ENCODE data around the gene BLACAT1. TPM values are rescaled to one million over a fixed set of nuclear protein-coding genes. Genes with fewer than 3 reads are reported as not detected.
"Not testable (repeated sequence)": the region's sequence is repeated elsewhere in the genome, so short reads cannot be mapped to it uniquely, and the experiment has no call there.

The BLACAT1 gene
- total and polyA plus RNA-seq, 12 donors: 0.03 to 0.08 (median 0.06) TPM; not detected in 8

GRCh38 chr1:205437570-205437969, 18.3 kb downstream of the BLACAT1 start:
- H3K9me3 ChIP-seq (replicated peaks in 1 of 3): no peaks in the 10 kb centered on the region
- DNase-seq: no peak
- intact Hi-C loops (cut with DNase I): loop anchor here in 1 of 2 donors (10.0 kb wide), 1 partner anchor 163 kb away; no protein-coding TSS in a partner anchor
- no peaks in the 10 kb centered on the region for H3K36me3 ChIP-seq (replicated peaks in 1 of 2)
- no peaks in the 10 kb centered on the region for H3K27me3 ChIP-seq
- H3K4me1 ChIP-seq (replicated peaks in 1 of 2): peaks cover 0 to 23% of the 10 kb centered on the region in 2 donors
- H3K4me3 ChIP-seq: no peak overlapping the region
- TF ChIP-seq POLR2A (IDR thresholded peaks at IDR 0.05) (no peak), CTCF (IDR thresholded peaks at IDR 0.05) (no peak)
- H3K27ac ChIP-seq: no peak overlapping the region
- WGBS, 4 donors: 76 to 90% (median 89%) methylated on average over 2 of the region's 2 CpGs

GRCh38 chr1:205436776-205437410, 19.0 kb downstream of the BLACAT1 start:
- Histone ChIP-seq H3K27me3 (no peaks in the 10 kb centered on the region), H3K36me3 (replicated peaks in 1 of 2) (no peaks in the 10 kb centered on the region), H3K4me3 (no peak overlapping the region), H3K27ac (no peak overlapping the region), H3K4me1 (replicated peaks in 1 of 2) (peaks cover 0 to 23% of the 10 kb centered on the region in 2 donors), H3K9me3 (replicated peaks in 1 of 3) (no peaks in the 10 kb centered on the region)
- intact Hi-C loops (cut with DNase I): loop anchor here in 1 of 2 donors (10.0 kb wide), 1 partner anchor 162 kb away; no protein-coding TSS in a partner anchor
- TF ChIP-seq CTCF (IDR thresholded peaks at IDR 0.05): no peak
- TF ChIP-seq POLR2A (IDR thresholded peaks at IDR 0.05): no peak
- 87 to 91% (median 89%) methylated on average over 5 of the region's 5 CpGs for WGBS, 4 donors
- no peak for DNase-seq

GRCh38 chr1:205435578-205436573, 20.0 kb downstream of the BLACAT1 start:
- intact Hi-C loops (cut with DNase I): loop anchor here in 1 of 2 donors (10.0 kb wide), 1 partner anchor 161 kb away; no protein-coding TSS in a partner anchor
- Histone ChIP-seq H3K4me3 (no peak overlapping the region), H3K27ac (no peak overlapping the region), H3K4me1 (replicated peaks in 1 of 2) (peaks cover 0 to 20% of the 10 kb centered on the region in 2 donors), H3K27me3 (no peaks in the 10 kb centered on the region), H3K9me3 (replicated peaks in 1 of 3) (no peaks in the 10 kb centered on the region), H3K36me3 (replicated peaks in 1 of 2) (no peaks in the 10 kb centered on the region)
- peak in 1 of 7 donors; percentile 81 for DNase-seq
- no peak for TF ChIP-seq POLR2A (IDR thresholded peaks at IDR 0.05)
- TF ChIP-seq CTCF (IDR thresholded peaks at IDR 0.05): no peak
- WGBS, 4 donors: 46 to 64% (median 53%) methylated on average over 11 of the region's 11 CpGs

GRCh38 chr1:205434738-205435137, 21.1 kb downstream of the BLACAT1 start:
- intact Hi-C loops (cut with DNase I): loop anchor here (5.0 to 10.0 kb wide), 2 partner anchors 82 to 160 kb away; no protein-coding TSS in a partner anchor
- WGBS, 4 donors: 70 to 83% (median 76%) methylated on average over 6 of the region's 6 CpGs
- Histone ChIP-seq H3K9me3 (replicated peaks in 1 of 3) (no peaks in the 10 kb centered on the region), H3K27me3 (no peaks in the 10 kb centered on the region), H3K36me3 (replicated peaks in 1 of 2) (no peaks in the 10 kb centered on the region), H3K4me1 (replicated peaks in 1 of 2) (peaks cover 0 to 21% of the 10 kb centered on the region in 2 donors), H3K27ac (no peak overlapping the region), H3K4me3 (no peak overlapping the region)
- TF ChIP-seq POLR2A (IDR thresholded peaks at IDR 0.05) (no peak), CTCF (IDR thresholded peaks at IDR 0.05) (no peak)
- DNase-seq: no peak

- intact Hi-C loops (cut with DNase I): loop anchor here (5.0 to 10.0 kb wide), 2 partner anchors 80 to 158 kb away; no protein-coding TSS in a partner anchor
- H3K27me3 ChIP-seq; H3K36me3 ChIP-seq (replicated peaks in 1 of 2); H3K9me3 ChIP-seq (replicated peaks in 1 of 3); H3K27ac ChIP-seq; DNase-seq; H3K4me3 ChIP-seq; H3K4me1 ChIP-seq (replicated peaks in 1 of 2): not testable (repeated sequence)
- 44 to 100% (median 81%) methylated on average over 1 of the region's 1 CpG; no CpG with 5 or more reads in 1 of the 4 donors for WGBS, 4 donors
Observed at GRCh38 chr1:205432692-205433091, 23.2 kb downstream of the BLACAT1 start.
